Ishikawa (cell line): ENCODE results near the gene ATP10B.

Experiments
- CEBPB ChIP-seq: IDR thresholded peaks from 2 replicates; pipeline ENCODE4 v1.6.1; 2012
- EP300 ChIP-seq: IDR thresholded peaks from 2 replicates; pipeline ENCODE4 v1.6.1; 2012; ENCODE audit warnings: borderline replicate concordance
- FOXM1 ChIP-seq: IDR thresholded peaks from 2 replicates; pipeline ENCODE4 v1.6.1; 2012; ENCODE audit warnings: low read depth, borderline replicate concordance
- TCF12 ChIP-seq: IDR thresholded peaks from 2 replicates; pipeline ENCODE4 v1.6.1; 2012; ENCODE audit warnings: low read depth
- TEAD4 ChIP-seq: IDR thresholded peaks from 2 replicates; pipeline ENCODE4 v1.6.1; 2012
- TF ChIP-seq, protein P1 (sequence below): IDR thresholded peaks from 2 replicates; pipeline ENCODE4 v1.6.1; 2012

DNA sequence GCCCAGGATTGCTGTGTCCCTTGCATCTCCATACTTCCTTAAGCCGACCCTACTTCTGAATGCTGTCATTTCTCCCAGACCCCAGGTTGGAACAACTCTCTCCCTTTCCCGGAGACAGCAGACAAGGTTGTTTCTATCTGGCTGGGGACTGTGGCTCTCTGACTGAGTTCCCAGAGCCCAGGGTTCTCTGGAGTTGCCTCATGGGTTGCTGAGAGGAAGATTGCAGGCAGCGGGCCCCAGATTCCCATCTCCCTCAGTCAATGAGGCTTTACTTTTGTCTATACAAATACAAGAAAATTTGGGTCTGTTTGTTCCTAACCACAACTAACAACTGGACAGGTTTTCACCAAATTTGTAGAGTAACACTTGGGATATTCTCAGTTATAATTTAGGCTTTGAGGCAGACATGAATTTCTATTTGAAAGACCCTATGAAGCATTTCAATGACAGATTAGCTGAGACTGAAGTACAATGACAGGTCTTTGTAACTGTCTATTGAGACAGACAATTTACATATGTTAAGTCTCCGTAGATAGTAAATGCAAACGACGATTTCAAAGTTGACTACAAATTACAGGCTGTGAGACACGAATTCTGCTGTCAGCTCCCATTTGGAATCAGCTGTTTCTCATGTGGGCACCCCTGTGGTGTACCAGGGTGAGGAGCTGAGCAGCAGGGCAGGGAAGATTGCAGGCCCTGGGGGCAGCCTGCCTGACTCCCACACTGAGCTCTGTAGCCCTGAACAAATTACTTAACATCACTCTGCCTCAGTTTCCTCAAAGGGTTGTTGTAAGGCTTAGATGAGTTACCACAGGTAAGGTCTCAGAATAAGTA, 107.5 kb downstream of the ATP10B start:
- TF ChIP-seq, protein P1, sequence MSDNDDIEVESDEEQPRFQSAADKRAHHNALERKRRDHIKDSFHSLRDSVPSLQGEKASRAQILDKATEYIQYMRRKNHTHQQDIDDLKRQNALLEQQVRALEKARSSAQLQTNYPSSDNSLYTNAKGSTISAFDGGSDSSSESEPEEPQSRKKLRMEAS: no peak
- TF ChIP-seq TCF12 (no peak), FOXM1 (no peak), CEBPB (no peak), TEAD4 (no peak), EP300 (no peak)
